Measurements from ENCODE around the gene DLK2. TPM values are rescaled to one million over a fixed set of nuclear protein-coding genes. Genes with fewer than 3 reads are reported as not detected.

DLK2 gene
- total and polyA plus RNA-seq, 4 experiments from 2014 or later = 0.33 to 1.4 (median 0.87) TPM

GRCh38 chr6:43497689-43498088, 42.3 kb upstream of the DLK2 start:
- no peaks in the 10 kb centered on the region for H3K27me3 Mint-ChIP-seq
- H3K4me3 Mint-ChIP-seq = no peak overlapping the region
- peaks cover 27 to 47% of the 10 kb centered on the region in 2 donors for H3K36me3 Mint-ChIP-seq
- peak overlapping the region in 5 of 7 donors; percentile 47 to 83 (median 62) for H3K27ac Mint-ChIP-seq
- H3K4me1 Mint-ChIP-seq = peaks cover 16 to 32% (median 27%) of the 10 kb centered on the region in 4 donors
- no peak for DNase-seq
- no peak overlapping the region for H3K4me3 ChIP-seq (ENCODE audit: low read length in 2 of 2)
- intact Hi-C loops (cut with micrococcal nuclease) = no loop called here
- ChIA-PET CTCF (ENCODE audit: partially characterized antibody) (interaction anchor here (0.6 to 9.1 kb wide), 5 partner anchors 7 to 518 kb away, joined by 3 to 108 read pairs (median 4); partner anchors contain the start of gene LRRC73), POLR2A (ENCODE audit: partially characterized antibody) (interaction anchor here (1.1 to 1.5 kb wide), 2 partner anchors 18 to 43 kb away, joined by 3 read pairs; partner anchors contain the start of gene DLK2)
- H3K36me3 ChIP-seq (ENCODE audit: insufficient read depth, low read length) = peaks cover 37% of the 10 kb centered on the region
- H3K27me3 ChIP-seq (ENCODE audit: insufficient read depth, low read length) = no peaks in the 10 kb centered on the region
- H3K27ac ChIP-seq (ENCODE audit: low read depth, low read length) = no peak overlapping the region
- peaks cover 33% of the 10 kb centered on the region for H3K4me1 ChIP-seq (ENCODE audit: insufficient read depth, low read length)
- H3K9me3 ChIP-seq (ENCODE audit: control insufficient read depth in 1 of 2, low read length in 2 of 2) = no peaks in the 10 kb centered on the region
- H3K9me3 Mint-ChIP-seq = no peaks in the 10 kb centered on the region

GRCh38 chr6:43497129-43497396, 41.7 kb upstream of the DLK2 start:
- Mint-ChIP-seq H3K27ac (peak overlapping the region in 4 of 7 donors; percentile 47 to 83 (median 72)), H3K9me3 (no peaks in the 10 kb centered on the region)
- POLR2A ChIA-PET (ENCODE audit: partially characterized antibody) = interaction anchor here (1.5 kb wide), 1 partner anchor 42 kb away, joined by 3 read pairs; the partner anchor contains the start of gene DLK2

GRCh38 chr6:43496370-43497128, 41.2 kb upstream of the DLK2 start:
- peaks cover 20 to 37% (median 27%) of the 10 kb centered on the region in 4 donors for H3K4me1 Mint-ChIP-seq
- CTCF ChIA-PET (ENCODE audit: partially characterized antibody) = interaction anchor here (1.0 to 9.1 kb wide), 8 partner anchors 8 to 188 kb away, joined by 3 to 108 read pairs (median 6); partner anchors contain the start of genes ABCC10, CRIP3, DLK2 and LRRC73
- H3K4me3 Mint-ChIP-seq = no peak overlapping the region
- H3K27ac Mint-ChIP-seq = peak overlapping the region in 5 of 7 donors; percentile 47 to 85 (median 65)
- H3K9me3 Mint-ChIP-seq = no peaks in the 10 kb centered on the region
- Histone ChIP-seq H3K4me1 (ENCODE audit: insufficient read depth, low read length) (peaks cover 33% of the 10 kb centered on the region), H3K27me3 (ENCODE audit: insufficient read depth, low read length) (no peaks in the 10 kb centered on the region), H3K27ac (ENCODE audit: low read depth, low read length) (no peak overlapping the region), H3K4me3 (ENCODE audit: low read length in 2 of 2) (no peak overlapping the region), H3K36me3 (ENCODE audit: insufficient read depth, low read length) (peaks cover 30% of the 10 kb centered on the region), H3K9me3 (ENCODE audit: control insufficient read depth in 1 of 2, low read length in 2 of 2) (no peaks in the 10 kb centered on the region)
- H3K27me3 Mint-ChIP-seq = no peaks in the 10 kb centered on the region
- POLR2A ChIA-PET (ENCODE audit: partially characterized antibody) = interaction anchor here (0.9 to 4.0 kb wide), 4 partner anchors 10 to 69 kb away, joined by 3 to 33 read pairs (median 8); partner anchors contain the start of genes ABCC10, POLR1C, TJAP1 and YIPF3
- intact Hi-C loops (cut with micrococcal nuclease) = no loop called here
- H3K36me3 Mint-ChIP-seq = peaks cover 16 to 36% of the 10 kb centered on the region in 2 donors
- no peak for DNase-seq

More at GRCh38 chr6:43497129-43497396, 41.7 kb upstream of the DLK2 start:
- H3K4me1 ChIP-seq (ENCODE audit: insufficient read depth, low read length) = peaks cover 33% of the 10 kb centered on the region
- no peaks in the 10 kb centered on the region for H3K9me3 ChIP-seq (ENCODE audit: control insufficient read depth in 1 of 2, low read length in 2 of 2)
- no peaks in the 10 kb centered on the region for H3K27me3 ChIP-seq (ENCODE audit: insufficient read depth, low read length)
- CTCF ChIA-PET (ENCODE audit: partially characterized antibody) = interaction anchor here (1.7 to 9.1 kb wide), 3 partner anchors 7 to 42 kb away, joined by 4 to 108 read pairs (median 30); partner anchors contain the start of genes DLK2 and LRRC73
- Mint-ChIP-seq H3K27me3 (no peaks in the 10 kb centered on the region), H3K36me3 (peaks cover 21 to 41% of the 10 kb centered on the region in 2 donors), H3K4me3 (no peak overlapping the region), H3K4me1 (peaks cover 20 to 37% (median 27%) of the 10 kb centered on the region in 4 donors)
- no peak overlapping the region for H3K4me3 ChIP-seq (ENCODE audit: low read length in 2 of 2)
- H3K27ac ChIP-seq (ENCODE audit: low read depth, low read length) = no peak overlapping the region
- H3K36me3 ChIP-seq (ENCODE audit: insufficient read depth, low read length) = peaks cover 31% of the 10 kb centered on the region
- intact Hi-C loops (cut with micrococcal nuclease) = no loop called here
- DNase-seq = no peak

- H3K27ac Mint-ChIP-seq = peak overlapping the region; percentile 85 to 96 (median 92)
- H3K36me3 Mint-ChIP-seq = peaks cover 8 to 28% of the 10 kb centered on the region in 2 donors
- H3K9me3 Mint-ChIP-seq = no peaks in the 10 kb centered on the region
- peak overlapping the region in 7 of 8 donors; percentile 44 to 82 (median 63) for H3K4me3 Mint-ChIP-seq
- Histone ChIP-seq H3K36me3 (ENCODE audit: insufficient read depth, low read length) (peaks cover 24% of the 10 kb centered on the region), H3K27ac (ENCODE audit: low read depth, low read length) (peak overlapping the region; percentile 8), H3K4me3 (ENCODE audit: low read length in 2 of 2) (no peak overlapping the region), H3K27me3 (ENCODE audit: insufficient read depth, low read length) (no peaks in the 10 kb centered on the region), H3K4me1 (ENCODE audit: insufficient read depth, low read length) (peaks cover 33% of the 10 kb centered on the region), H3K9me3 (ENCODE audit: control insufficient read depth in 1 of 2, low read length in 2 of 2) (no peaks in the 10 kb centered on the region)
- H3K27me3 Mint-ChIP-seq = no peaks in the 10 kb centered on the region
- intact Hi-C loops (cut with micrococcal nuclease) = loop anchor here (1.0 kb wide), 1 partner anchor 41 kb away; no protein-coding TSS in a partner anchor
- DNase-seq = peak in 3 of 5 donors; percentile 32 to 41 (median 37)
- H3K4me1 Mint-ChIP-seq = peaks cover 20 to 37% (median 27%) of the 10 kb centered on the region in 4 donors
- ChIA-PET POLR2A (ENCODE audit: partially characterized antibody) (interaction anchor here (0.9 to 4.7 kb wide), 7 partner anchors 9 to 68 kb away, joined by 3 to 33 read pairs (median 7); partner anchors contain the start of genes ABCC10, DLK2, LRRC73 and POLR1C), CTCF (ENCODE audit: partially characterized antibody) (interaction anchor here (0.7 to 9.1 kb wide), 20 partner anchors 9 to 531 kb away, joined by 3 to 108 read pairs (median 4); partner anchors contain the start of genes ABCC10, CRIP3, DLK2 and POLR1C)
Measured at GRCh38 chr6:43495409-43495941, 40.1 kb upstream of the DLK2 start.

- POLR2A ChIA-PET (ENCODE audit: partially characterized antibody) = interaction anchor here (0.6 to 4.7 kb wide), 7 partner anchors 9 to 111 kb away, joined by 3 to 33 read pairs (median 7); partner anchors contain the start of genes DLK2, LRRC73, POLR1C and TJAP1
- DNase-seq = no peak
- H3K4me1 ChIP-seq (ENCODE audit: insufficient read depth, low read length) = peaks cover 33% of the 10 kb centered on the region
- peak overlapping the region in 4 of 8 donors; percentile 44 to 82 (median 62) for H3K4me3 Mint-ChIP-seq
- H3K9me3 Mint-ChIP-seq = peaks cover 0 to 2% (median 0%) of the 10 kb centered on the region in 8 donors
- peak overlapping the region; percentile 85 to 96 (median 92) for H3K27ac Mint-ChIP-seq
- no peaks in the 10 kb centered on the region for H3K9me3 ChIP-seq (ENCODE audit: control insufficient read depth in 1 of 2, low read length in 2 of 2)
- peaks cover 17% of the 10 kb centered on the region for H3K36me3 ChIP-seq (ENCODE audit: insufficient read depth, low read length)
- intact Hi-C loops (cut with micrococcal nuclease) = loop anchor here (1.0 kb wide), 1 partner anchor 40 kb away; no protein-coding TSS in a partner anchor
- H3K36me3 Mint-ChIP-seq = peaks cover 4 to 24% of the 10 kb centered on the region in 2 donors
- no peak overlapping the region for H3K4me3 ChIP-seq (ENCODE audit: low read length in 2 of 2)
- H3K27me3 ChIP-seq (ENCODE audit: insufficient read depth, low read length) = no peaks in the 10 kb centered on the region
- H3K27ac ChIP-seq (ENCODE audit: low read depth, low read length) = peak overlapping the region; percentile 8
- peaks cover 25 to 37% (median 28%) of the 10 kb centered on the region in 4 donors for H3K4me1 Mint-ChIP-seq
- no peaks in the 10 kb centered on the region for H3K27me3 Mint-ChIP-seq
- CTCF ChIA-PET (ENCODE audit: partially characterized antibody) = interaction anchor here (0.7 to 9.1 kb wide), 18 partner anchors 10 to 531 kb away, joined by 3 to 108 read pairs (median 5); partner anchors contain the start of genes ABCC10, CRIP3, DLK2 and POLR1C
Measured at GRCh38 chr6:43494766-43495165, 39.4 kb upstream of the DLK2 start.

GRCh38 chr6:43494321-43494720, 39.0 kb upstream of the DLK2 start:
- no peaks in the 10 kb centered on the region for H3K27me3 Mint-ChIP-seq
- peaks cover under 1 to 20% of the 10 kb centered on the region in 2 donors for H3K36me3 Mint-ChIP-seq
- no peak for DNase-seq
- CTCF ChIA-PET (ENCODE audit: partially characterized antibody) = interaction anchor here (0.5 to 9.1 kb wide), 15 partner anchors 10 to 231 kb away, joined by 3 to 108 read pairs (median 5); partner anchors contain the start of genes ABCC10, CRIP3, DLK2 and POLR1C
- Histone ChIP-seq H3K4me3 (ENCODE audit: low read length in 2 of 2) (no peak overlapping the region), H3K4me1 (ENCODE audit: insufficient read depth, low read length) (peaks cover 33% of the 10 kb centered on the region), H3K27me3 (ENCODE audit: insufficient read depth, low read length) (no peaks in the 10 kb centered on the region), H3K36me3 (ENCODE audit: insufficient read depth, low read length) (peaks cover 13% of the 10 kb centered on the region), H3K9me3 (ENCODE audit: control insufficient read depth in 1 of 2, low read length in 2 of 2) (no peaks in the 10 kb centered on the region), H3K27ac (ENCODE audit: low read depth, low read length) (peak overlapping the region; percentile 8)
- H3K9me3 Mint-ChIP-seq = peaks cover 0 to 2% (median 0%) of the 10 kb centered on the region in 8 donors
- H3K4me3 Mint-ChIP-seq = peak overlapping the region in 2 of 8 donors; percentile 41 to 43
- intact Hi-C loops (cut with micrococcal nuclease) = no loop called here
- peak overlapping the region in 6 of 7 donors; percentile 41 to 92 (median 79) for H3K27ac Mint-ChIP-seq
- POLR2A ChIA-PET (ENCODE audit: partially characterized antibody) = interaction anchor here (0.6 to 4.7 kb wide), 6 partner anchors 12 to 110 kb away, joined by 3 to 33 read pairs (median 8); partner anchors contain the start of genes DLK2, LRRC73, POLR1C and TJAP1
- peaks cover 25 to 37% (median 29%) of the 10 kb centered on the region in 4 donors for H3K4me1 Mint-ChIP-seq
